GM18951 (cell line): ENCODE data around the gene ANTXR1.

Experiments used
- POLR2A ChIP-seq: IDR thresholded peaks from 4 replicates; pipeline ENCODE4 v1.6.1; 2011; ENCODE audit warnings: mild to moderate bottlenecking; ENCODE audit not compliant: insufficient read length, insufficient read depth; ENCODE audit errors: extremely low read depth
- in situ Hi-C: fragments of 300-500 bp; cut with MboI; formaldehyde crosslinking; loops from one replicate; pipeline ENCODE4 v1.12.0; 2022; ENCODE audit warnings: low sequenced_read_pairs, mixed read lengths, inconsistent platforms; ENCODE audit not compliant: unreplicated experiment

The ANTXR1 gene

DNA sequence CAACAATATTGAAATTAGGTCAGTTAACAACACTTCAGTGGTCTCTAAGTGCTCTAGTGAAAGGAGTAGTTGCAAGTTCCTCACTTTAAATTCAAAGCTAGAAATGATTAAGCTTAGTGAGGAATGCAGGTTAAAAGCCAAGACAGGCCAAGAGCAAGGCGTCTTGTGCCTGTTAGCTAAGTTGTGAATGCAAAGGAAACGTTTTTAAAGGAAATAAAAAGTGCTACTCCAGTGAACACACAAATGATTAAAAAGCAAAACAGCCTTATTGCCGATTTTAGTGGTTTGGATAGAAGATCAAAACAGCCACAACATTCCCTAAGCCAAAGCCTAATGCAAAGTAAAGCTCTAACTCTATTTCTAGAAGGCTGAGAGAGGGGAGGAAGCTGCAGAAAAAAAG, 44.7 kb downstream of the ANTXR1 start:
- in situ Hi-C loops = no loop called here

DNA sequence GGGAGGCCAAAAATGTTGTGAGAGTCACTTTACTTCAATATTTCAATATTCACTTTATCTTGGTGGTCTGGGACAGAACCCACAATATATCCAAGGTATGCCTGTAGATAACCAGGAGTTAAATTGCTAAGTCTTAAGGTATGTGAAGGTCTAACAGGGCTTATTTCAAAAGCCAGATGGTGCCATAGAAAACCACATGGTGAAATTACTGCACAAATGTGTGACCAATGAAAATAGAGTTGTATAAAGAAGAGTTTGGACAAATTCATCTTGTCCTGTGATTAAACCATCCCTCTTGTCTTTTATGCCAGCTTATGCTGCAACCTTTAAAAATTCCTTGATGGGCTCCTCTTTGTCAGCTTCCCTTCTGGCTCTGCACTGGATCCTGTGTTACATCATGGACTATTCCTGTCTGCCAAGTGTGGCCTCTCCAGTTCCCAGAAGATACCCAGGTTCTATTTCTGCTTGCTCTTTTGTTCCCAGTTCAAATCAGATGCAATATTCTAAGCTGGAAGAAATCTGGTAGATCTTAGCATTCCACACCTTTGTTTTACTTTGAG, 46.8 kb downstream of the ANTXR1 start:
- no peak for TF ChIP-seq POLR2A
- in situ Hi-C loops = no loop called here

More for the DNA sequence above, 44.7 kb downstream of the ANTXR1 start:
- TF ChIP-seq POLR2A = no peak

DNA sequence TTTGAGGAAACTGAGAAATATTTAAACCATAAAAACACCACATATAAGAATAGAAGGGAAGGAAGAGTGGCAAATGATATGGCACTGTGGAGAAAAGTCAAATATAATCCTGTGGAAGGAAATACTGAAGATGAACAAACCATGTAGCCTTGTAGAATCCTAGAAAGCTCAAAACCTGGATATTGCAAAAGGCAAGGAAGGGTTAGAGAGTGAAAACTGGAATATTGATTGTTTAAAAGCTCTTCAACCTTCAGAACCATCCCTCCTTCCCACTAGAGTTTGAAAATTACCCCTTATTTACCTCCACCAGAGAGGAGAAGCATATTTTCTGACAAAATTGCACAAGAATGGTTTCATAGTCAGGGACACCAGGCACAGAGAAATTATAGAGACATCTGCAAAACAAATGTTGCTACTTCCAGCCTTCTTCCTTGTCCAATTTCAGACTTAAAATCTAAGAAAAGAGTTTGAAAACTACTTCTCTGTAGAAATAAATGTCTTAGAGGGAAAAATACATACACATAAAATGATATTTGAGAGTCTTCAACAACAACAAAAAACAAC, 48.0 kb downstream of the ANTXR1 start:
- TF ChIP-seq POLR2A = no peak
- in situ Hi-C loops = no loop called here

DNA sequence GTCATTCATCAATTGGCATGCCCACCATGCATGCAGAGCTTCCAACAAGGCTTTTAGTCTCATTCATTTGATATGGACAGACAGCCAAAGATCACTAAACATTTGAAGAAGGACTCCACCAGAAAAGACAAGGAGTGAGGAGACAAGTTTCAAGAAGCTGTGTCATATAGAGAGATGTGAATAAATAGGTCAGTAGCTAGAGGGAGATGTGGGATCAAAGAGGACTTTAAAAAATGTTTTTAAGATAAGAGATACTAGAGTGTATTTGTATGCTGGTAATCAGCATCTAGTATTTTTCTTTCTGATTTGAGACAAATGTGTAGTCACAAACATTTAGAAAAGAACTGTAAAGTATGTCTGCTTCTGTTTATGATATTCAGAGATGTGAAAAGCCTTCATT, 48.5 kb downstream of the ANTXR1 start:
- TF ChIP-seq POLR2A = no peak
- in situ Hi-C loops = no loop called here

DNA sequence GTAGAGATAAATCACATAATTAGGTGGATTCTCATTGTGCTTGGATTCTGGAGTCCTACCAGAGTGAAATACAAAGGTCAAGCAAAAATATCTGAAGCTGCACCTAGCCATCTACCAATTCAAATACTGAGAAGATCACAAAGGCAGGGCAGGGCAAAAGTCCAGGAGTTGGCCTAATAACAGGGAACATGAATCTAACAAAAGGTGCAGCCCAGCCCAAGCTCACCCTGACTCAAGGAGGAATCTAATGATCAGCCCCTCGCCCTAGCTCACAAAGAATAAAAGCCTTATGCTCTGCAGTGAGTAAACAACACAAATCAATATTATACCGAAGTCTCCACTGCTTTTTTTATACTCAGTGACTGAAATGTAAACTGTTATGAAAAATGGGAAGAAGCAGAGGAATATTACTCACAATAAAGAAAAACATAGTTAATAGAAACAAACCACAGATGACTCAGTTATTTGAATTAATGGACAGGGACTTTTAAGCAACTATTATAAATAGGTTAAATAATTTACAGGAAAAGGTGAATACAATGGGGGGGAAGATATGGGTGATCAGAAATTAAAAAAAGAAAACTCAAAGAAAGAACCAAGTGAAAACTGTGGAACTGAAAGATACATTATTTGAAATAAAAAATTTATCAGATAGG, 49.5 kb downstream of the ANTXR1 start:
- in situ Hi-C loops = no loop called here

DNA sequence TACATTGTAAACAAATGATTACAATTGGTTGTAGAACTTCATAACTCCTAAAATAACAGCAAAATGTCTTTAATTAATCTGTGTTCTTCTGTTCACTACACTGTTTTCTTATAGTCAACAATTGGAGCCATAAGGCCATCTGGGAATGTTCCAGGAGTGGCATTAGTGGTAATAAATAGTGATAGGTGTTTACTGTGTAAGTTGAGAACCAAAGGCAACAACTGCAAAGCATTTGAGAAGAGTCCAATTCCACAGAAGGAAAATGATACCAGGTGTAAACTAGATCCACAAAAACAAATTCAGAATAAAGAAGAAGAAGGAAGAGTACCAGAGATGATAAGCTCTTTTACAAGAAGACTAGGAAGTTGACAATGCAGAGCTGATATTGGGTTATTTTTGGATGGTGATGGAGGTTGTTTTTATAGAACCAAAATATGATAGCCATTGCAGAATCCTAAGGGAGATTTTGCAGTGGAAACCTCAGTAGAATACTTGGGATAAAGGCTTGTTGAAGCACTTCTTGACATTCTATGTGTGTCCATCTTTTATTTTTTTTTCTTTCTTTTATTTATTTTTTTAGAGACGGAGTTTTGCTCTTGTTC, 52.9 kb downstream of the ANTXR1 start:
- no peak for TF ChIP-seq POLR2A
- in situ Hi-C loops = no loop called here

More for the DNA sequence above, 49.5 kb downstream of the ANTXR1 start:
- no peak for TF ChIP-seq POLR2A

DNA sequence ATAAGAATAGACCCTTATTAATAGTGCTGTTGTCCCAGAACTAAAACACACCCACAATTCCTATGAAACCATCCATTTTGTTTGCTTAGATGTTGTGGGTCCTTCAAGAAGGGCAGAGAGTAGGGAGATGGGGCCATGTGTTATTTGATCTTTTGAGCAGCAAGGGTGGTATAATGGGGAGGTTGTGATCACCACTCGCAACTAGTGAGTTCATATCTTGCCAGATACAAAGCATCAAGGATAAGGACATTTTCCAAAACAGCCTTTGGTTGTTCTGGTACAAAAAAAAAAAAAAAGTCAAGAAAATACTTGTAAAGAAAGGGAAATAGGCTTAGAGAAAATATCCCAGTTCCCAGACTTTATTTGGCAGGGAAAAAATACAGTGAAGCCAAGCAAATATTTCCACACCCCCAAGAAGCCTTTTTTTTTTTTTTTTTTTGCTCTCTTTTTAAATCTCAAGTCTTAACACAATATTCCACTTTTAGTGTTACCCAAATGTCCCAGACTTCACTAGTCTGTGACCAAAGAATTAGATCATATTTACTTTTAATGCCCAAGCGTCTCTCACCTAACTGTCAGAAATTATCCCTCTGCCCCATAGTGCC, 54.1 kb downstream of the ANTXR1 start:
- in situ Hi-C loops = no loop called here
- TF ChIP-seq POLR2A = no peak

DNA sequence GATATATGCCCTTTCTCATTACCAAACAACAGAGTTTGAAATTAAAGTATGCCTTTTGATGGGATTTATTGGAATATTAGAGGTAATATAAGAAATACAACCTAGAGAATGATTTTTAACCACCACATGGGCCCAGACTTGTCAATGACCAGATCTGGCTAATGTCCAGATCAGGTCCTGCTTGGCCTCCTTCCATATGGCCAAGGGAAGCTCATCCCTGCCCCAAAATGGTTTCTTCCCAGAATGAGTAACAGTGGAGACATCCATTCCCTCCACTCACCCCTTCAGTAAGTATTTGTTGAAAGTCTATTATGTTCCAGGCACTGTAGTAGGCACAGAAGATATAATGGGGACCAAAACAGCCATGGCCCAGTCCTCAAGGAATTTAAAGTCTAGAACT, 54.9 kb downstream of the ANTXR1 start:
- in situ Hi-C loops = no loop called here
- TF ChIP-seq POLR2A = no peak

DNA sequence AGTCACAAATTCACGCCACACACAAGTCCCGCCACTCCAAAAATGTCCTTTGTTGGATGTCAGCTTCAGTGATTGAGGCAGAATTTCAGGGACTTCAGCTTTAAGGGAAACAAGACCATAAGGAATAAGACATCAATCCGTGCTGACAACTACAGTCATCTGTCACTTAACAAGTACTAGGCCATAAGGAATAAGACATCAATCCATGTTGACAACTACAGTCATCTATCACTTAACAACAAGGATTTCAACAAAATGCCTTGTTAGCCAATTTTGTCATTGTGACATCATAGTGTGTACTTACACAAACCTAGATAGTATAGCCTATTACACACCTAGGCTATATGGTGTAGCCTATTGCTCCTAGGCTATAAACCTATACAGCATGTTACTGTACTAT, 58.0 kb downstream of the ANTXR1 start:
- in situ Hi-C loops = no loop called here
- no peak for TF ChIP-seq POLR2A

DNA sequence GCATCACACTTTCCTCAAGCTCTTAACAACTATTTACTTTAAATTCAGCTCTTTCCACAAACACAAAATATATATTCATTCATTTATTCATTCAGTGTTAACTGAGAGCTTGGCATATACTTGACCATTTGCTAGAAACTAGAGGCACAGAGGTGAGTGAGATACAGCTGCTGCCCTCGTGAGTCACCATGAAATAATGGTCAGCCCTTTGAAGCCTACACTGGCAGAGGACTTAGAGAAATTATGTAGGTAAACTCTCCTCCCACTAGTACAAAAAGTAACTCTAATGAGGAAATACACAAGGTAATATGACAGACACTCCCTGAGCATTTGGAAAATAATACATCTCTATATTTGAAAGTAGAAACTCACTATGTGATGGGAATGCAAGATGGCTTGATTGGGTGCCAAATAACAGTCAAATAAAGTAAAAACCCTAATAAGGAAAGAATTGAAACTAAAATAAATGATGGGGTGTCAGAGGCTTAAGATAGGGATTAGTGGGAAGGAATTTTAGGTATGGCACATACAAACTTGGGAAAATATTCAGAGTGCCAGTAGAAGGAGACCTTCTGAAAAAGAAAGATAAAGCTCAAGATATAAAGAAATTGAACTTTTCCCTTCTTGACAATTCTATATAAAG, 61.1 kb downstream of the ANTXR1 start:
- in situ Hi-C loops = no loop called here
- no peak for TF ChIP-seq POLR2A

DNA sequence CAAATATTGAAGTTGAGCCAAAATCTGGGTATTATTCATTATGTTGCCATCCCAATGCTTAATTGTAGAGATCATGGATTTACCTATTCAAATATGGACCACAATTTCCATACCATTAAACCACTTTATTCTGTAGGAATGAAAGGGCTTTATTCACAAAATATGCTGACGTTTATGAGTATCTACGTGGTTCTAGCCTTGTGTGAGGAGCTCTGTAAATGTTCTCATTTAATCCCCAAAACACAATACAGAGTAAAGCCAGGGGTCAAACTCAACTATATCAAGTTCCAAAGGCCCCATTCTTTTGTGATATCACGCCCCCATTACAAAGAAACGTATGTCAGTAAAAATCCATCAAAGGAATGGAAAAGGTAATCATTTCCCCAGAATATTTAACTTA, 61.9 kb downstream of the ANTXR1 start:
- TF ChIP-seq POLR2A = no peak
- in situ Hi-C loops = no loop called here

DNA sequence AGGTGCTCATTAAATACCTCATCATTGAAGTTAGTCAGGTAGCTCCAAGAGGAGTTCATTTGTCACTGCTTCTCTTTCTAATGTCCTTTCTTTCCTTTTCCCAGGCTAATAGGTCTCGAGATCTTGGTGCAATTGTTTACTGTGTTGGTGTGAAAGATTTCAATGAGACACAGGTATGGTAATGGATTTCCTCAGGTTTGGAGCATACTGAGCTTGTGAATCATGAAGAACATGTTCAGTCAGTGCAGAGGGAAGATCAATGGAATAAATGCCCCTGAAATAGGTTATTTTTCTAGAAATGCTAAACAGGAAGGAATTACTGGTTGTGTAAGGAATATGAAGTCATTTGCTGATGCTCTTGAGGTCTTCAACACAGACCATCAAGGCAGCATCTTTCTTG, 62.5 kb downstream of the ANTXR1 start:
- in situ Hi-C loops = no loop called here
- TF ChIP-seq POLR2A = no peak

DNA sequence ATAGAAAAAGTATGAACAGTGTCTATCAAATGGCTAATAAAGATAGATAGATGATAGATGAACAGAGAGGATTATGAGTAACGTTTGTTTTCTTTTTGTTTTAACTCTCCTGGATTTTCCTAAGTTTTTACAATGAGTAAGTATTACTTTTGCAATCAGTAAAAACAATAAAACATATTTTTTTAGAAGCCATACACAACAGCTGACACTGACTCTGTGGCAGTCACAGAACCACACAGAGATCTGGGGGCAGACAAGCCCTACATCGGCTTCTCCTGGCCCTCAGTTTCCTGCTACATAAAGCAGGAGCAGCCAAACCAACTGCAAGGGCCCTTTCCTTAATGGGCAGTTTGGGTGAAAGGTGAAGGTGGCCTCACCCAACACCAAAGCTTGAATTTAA, 63.6 kb downstream of the ANTXR1 start:
- in situ Hi-C loops = no loop called here
- no peak for TF ChIP-seq POLR2A
